ENCODE measurements around the gene DYNC2H1.

DNA sequence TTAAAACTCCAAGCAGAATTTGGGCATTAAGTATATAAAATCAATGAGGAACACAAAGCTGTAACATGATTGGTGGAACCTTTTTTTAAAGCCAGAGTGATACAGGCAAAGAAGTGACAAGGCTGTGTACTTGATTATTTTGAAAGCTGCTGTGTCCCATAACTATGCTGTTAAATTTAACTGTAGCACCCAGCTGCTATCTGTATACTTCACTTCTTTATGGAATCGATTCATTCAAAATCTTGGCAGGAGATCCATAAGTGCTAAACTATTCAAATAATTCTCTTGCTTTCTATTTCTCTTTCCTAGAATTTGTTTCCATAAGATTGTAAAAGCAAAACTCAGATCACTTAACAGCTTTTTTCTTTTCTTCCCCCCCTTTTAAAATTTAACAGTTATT, 231.7 kb downstream of the DYNC2H1 start:
- TF ChIP-seq CTCF (IDR thresholded peaks at IDR 0.05; ENCODE audit: insufficient read depth, low read depth, low read length) (no peak), EZH2 (IDR thresholded peaks at IDR 0.05; ENCODE audit: insufficient read depth, low read length) (no peak)
